Omental fat pad (tissue), 4 donors: ENCODE data around the gene ZNF554. TPM values are rescaled to one million over a fixed set of nuclear protein-coding genes. Genes with fewer than 3 reads are reported as not detected.

Experiments
- ATAC-seq: fragments of 150-250 bp; one replicate; pipeline ENCODE4 v1.9.1; 2016; ENCODE audit warnings: mild to moderate bottlenecking, moderate library complexity; ENCODE audit not compliant: low FRiP score
- DNase-seq: peaks from one replicate; pipeline ENCODE4 v3.0.0-alpha.2; 2019; ENCODE audit warnings: low spot score
- total RNA-seq, 4 donors: library from RNA; depleted of rRNA; stranded (reverse); fragments of >200 nt; gene quantifications; one replicate each; pipeline ENCODE4 v1.1.0, GENCODE V29; 2016
- TF ChIP-seq, protein P1 (sequence below), 3 donors: fragments of 450-650 bp; IDR thresholded peaks; one replicate each; pipeline ENCODE4 v1.5.1; 2016 to 2017; ENCODE audit warnings: antibody characterized with exemption in 3 of 3, mild to moderate bottlenecking in 3 of 3, moderate library complexity in 2 of 3

Gene ZNF554
- total RNA-seq, 4 donors from 2014 or later = 0.84 to 4.0 (median 3.1) TPM

DNA sequence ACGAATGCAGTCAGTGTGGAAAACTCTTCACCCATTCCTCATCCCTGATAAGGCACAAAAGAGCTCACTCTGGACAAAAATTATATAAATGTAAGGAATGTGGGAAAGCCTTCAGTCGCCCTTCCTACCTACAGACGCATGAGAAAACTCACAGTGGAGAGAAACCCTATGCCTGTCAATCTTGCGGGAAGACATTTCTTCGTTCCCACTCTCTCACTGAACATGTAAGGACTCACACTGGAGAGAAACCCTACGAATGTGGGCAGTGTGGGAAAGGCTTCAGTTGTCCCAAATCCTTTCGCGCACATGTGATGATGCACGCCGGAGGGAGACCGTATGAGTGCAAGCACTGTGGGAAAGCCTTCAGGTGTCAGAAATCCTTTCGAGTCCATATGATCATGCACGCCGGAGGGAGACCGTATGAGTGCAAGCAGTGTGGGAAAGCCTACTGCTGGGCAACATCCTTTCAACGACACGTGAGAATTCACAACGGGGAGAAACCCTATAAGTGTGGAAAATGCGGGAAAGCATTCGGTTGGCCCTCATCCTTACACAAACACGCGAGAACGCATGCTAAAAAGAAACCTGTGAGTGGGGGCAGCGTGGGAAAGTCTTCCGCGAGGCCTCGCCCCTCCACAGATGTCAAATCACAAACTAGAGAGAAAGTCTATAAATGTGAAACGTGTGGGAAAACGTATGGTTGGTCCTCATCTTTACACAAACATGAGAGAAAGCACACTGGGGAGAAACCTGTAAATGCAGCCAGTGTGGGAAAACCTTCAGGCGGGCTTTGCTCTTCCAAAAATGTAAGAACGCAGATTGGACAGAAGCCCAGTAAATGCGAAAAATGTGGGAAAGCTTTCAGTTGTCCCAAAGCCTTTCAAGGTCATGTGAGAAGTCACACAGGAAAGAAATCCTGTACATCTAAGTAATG, 58.0 kb downstream of the ZNF554 start:
- TF ChIP-seq, protein P1, sequence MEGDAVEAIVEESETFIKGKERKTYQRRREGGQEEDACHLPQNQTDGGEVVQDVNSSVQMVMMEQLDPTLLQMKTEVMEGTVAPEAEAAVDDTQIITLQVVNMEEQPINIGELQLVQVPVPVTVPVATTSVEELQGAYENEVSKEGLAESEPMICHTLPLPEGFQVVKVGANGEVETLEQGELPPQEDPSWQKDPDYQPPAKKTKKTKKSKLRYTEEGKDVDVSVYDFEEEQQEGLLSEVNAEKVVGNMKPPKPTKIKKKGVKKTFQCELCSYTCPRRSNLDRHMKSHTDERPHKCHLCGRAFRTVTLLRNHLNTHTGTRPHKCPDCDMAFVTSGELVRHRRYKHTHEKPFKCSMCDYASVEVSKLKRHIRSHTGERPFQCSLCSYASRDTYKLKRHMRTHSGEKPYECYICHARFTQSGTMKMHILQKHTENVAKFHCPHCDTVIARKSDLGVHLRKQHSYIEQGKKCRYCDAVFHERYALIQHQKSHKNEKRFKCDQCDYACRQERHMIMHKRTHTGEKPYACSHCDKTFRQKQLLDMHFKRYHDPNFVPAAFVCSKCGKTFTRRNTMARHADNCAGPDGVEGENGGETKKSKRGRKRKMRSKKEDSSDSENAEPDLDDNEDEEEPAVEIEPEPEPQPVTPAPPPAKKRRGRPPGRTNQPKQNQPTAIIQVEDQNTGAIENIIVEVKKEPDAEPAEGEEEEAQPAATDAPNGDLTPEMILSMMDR (IDR thresholded peaks at IDR 0.05) = no peak
- no peak for DNase-seq
- no peak for ATAC-seq

DNA sequence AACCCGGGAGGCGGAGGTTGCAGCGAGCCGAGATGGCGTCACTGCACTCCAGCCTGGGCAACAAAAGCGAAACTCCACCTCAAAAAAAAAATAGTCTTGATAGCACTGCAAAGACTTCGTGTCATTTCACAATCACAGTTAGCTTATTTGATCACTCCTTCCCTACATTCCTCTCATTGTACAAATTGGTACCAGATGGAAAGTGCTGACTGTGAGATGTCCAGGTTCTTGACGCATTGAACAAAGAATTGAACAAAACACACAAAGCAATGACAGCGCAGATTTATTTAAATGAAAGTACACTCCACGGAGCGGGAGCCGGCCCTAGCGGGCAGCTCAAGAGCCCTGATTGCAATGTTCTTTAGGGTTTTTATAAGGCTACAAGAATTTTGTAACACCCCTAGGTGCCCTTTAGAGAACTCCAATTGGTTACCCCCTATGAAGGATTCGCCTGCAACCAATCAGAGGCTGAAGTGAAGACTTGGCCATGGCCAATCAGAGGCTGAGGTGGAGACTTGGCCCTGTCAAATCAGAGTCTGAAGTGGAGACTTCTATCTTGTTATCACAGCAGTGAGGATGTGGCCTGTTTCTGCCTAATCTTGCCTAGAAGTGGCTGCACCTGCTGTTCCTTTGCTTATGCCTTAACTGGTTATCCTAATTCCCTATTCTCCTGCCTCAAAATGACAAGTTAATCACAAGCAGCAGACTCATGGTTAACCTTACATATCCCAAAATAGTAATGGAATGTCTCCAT, 64.2 kb downstream of the ZNF554 start:
- DNase-seq = no peak
- TF ChIP-seq, protein P1 (IDR thresholded peaks at IDR 0.05) = no peak
- ATAC-seq = no peak

DNA sequence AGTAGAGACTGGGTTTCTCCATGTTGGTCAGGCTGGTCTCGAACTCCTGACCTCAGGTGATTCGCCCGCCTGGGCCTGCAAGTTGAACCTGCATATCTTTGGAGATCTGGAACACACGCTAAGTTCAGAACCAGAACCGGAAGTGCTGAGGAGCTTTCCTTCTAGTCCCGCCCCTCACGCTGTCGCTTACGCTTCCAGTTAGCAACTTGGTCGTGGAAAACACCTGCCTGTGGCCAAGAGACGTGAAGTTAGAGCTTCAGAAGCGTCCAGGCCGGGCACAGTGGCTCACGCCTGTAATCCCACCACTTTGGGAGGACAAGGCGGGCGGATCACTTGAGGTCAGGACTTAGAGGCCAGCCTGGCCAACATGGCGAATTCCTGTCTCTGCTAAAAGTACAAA, 66.1 kb downstream of the ZNF554 start:
- TF ChIP-seq, protein P1 (IDR thresholded peaks at IDR 0.05) = no peak
- no peak for DNase-seq
- no peak for ATAC-seq

Other genes with a start within 250 kb of the ZNF554 start
- gene GNG7, start 117.2 kb upstream of the ZNF554 start, total RNA-seq = 1 to 10 TPM; 1.3 to 3.9 (median 1.8) TPM
- gene DIRAS1, start 98.5 kb upstream of the ZNF554 start, total RNA-seq = 1 to 10 TPM in 3 of 4 donors, under 1 TPM in 1; 0.32 to 4.8 (median 2.8) TPM
- gene SLC39A3, start 79.9 kb upstream of the ZNF554 start, total RNA-seq = 10 to 100 TPM; 26.0 to 38.0 (median 28.6) TPM
- gene SGTA, start 36.6 kb upstream of the ZNF554 start, total RNA-seq = 10 to 100 TPM; 32.7 to 50.4 (median 36.7) TPM
- gene THOP1, start 34.4 kb upstream of the ZNF554 start, total RNA-seq = 10 to 100 TPM; 27.4 to 50.2 (median 31.9) TPM
- gene ZNF555, start 21.6 kb downstream of the ZNF554 start, total RNA-seq = 1 to 10 TPM; 3.9 to 7.3 (median 4.8) TPM
- gene ZNF556, start 47.5 kb downstream of the ZNF554 start, total RNA-seq = 1 to 10 TPM in 1 of 4 donors, under 1 TPM in 2, not detected in 1; 0.09 to 1.1 (median 0.31) TPM
- 1 to 10 TPM; 2.0 to 6.3 (median 4.7) TPM for gene ZNF57, start 81.1 kb downstream of the ZNF554 start, total RNA-seq
- 1 to 10 TPM; 3.2 to 8.7 (median 3.8) TPM for gene ZNF77, start 125.1 kb downstream of the ZNF554 start, total RNA-seq
- gene TLE6, start 157.7 kb downstream of the ZNF554 start, total RNA-seq = 1 to 10 TPM in 3 of 4 donors, under 1 TPM in 1; 0.36 to 2.8 (median 1.7) TPM
- 10 to 100 TPM; 19.3 to 39.8 (median 31.0) TPM for gene TLE2, start 209.4 kb downstream of the ZNF554 start, total RNA-seq
- gene TLE5, start 242.6 kb downstream of the ZNF554 start, total RNA-seq = 100 to 1,000 TPM; 226 to 340 (median 261) TPM